Tibial nerve (tissue), 4 donors: ENCODE results near the gene NUP93.

Source experiments
- CTCF ChIP-seq, 5 experiments: fragments of 200-600 bp in 3 of 5; fragments of 450-650 bp in 2 of 5; sonication (generic) in 3 of 5; IDR thresholded peaks; one replicate each; pipeline ENCODE4 v1.5.1; 2016 to 2019; ENCODE audit warnings: antibody characterized with exemption in 5 of 5, mild to moderate bottlenecking in 3 of 5, moderate library complexity in 2 of 5
- EP300 ChIP-seq, 2 donors: sonication (generic); formaldehyde crosslinking; IDR thresholded peaks; one replicate each; pipeline ENCODE4 v1.6.1; 2017; ENCODE audit warnings: antibody characterized with exemption in 2 of 2, mild to moderate bottlenecking in 1 of 2

GRCh38 chr16:56780646-56781045, 50.7 kb downstream of the NUP93 start:
- TF ChIP-seq EP300 (IDR thresholded peaks at IDR 0.05) (no peak), CTCF (IDR thresholded peaks at IDR 0.05) (no peak)
